ENCODE measurements around the gene BEX2. TPM values are rescaled to one million over a fixed set of nuclear protein-coding genes. Genes with fewer than 3 reads are reported as not detected.
A peak's percentile ranks its signal among the peaks of the same experiment; 100 is the strongest.
"Not testable (repeated sequence)": the region's sequence is repeated elsewhere in the genome, so short reads cannot be mapped to it uniquely, and the experiment has no call there.

The BEX2 gene
- total RNA-seq = 0.77 and 1.1 TPM in 2 replicates

GRCh38 chrX:103310555-103311398 is at the start of gene BEX2:
Gene BEX2 (minus strand): TSS chrX:103310990. CDS start chrX:103309976, 1,014 bp downstream.
- peak in 1 of 2 donors; percentile 28 for DNase-seq (ENCODE audit: low read depth in 2 of 2)

DNA sequence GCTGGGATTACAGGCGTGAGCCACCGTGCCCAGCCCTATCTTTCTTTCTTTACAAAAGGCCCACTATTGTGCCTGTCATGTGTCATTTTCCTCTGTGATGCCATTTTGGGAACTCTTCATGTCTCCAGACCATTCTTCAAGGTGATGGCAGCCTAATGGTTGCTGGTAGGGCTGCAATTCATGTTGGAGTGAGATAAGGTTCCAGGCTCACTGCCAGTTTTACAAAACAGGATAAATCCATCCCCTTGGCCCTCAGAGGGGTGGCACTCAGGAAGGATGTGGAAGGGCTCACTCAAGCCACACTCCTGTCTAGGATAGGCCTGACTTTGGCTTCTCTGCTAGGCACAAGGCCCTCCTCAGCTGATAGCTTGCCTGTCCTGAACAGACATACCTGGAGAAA is 49.3 kb upstream of the BEX2 start:
- peak in 1 of 2 donors; percentile 57 for DNase-seq (ENCODE audit: low read depth in 2 of 2)

- not testable (repeated sequence) for DNase-seq (ENCODE audit: low read depth in 2 of 2)
These were observed 48.8 kb upstream of the BEX2 start for GRCh38 chrX:103359605-103360004.

DNA sequence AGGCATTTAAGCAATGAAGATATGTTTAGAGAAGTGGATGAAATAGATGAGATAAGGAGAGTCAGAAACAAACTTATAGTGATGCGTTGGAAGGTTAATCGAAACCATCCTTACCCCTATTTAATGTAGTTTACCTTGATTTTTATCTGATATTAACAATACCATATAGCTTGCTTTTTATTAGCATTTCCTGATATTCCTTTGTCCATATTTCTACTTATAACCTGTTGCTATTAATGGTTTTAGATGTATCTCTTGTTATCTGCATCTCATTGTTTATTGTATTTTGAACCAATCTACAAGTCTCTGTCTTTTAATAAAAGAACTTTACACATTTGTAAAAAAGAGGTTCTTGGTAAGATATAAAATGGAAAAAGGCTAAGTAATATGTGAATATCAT is 47.1 kb upstream of the BEX2 start:
- no peak for DNase-seq (ENCODE audit: low read depth in 2 of 2)

GRCh38 chrX:103356858-103357257 is 46.1 kb upstream of the BEX2 start:
- peak in 1 of 2 donors; percentile 37 for DNase-seq (ENCODE audit: low read depth in 2 of 2)

DNA sequence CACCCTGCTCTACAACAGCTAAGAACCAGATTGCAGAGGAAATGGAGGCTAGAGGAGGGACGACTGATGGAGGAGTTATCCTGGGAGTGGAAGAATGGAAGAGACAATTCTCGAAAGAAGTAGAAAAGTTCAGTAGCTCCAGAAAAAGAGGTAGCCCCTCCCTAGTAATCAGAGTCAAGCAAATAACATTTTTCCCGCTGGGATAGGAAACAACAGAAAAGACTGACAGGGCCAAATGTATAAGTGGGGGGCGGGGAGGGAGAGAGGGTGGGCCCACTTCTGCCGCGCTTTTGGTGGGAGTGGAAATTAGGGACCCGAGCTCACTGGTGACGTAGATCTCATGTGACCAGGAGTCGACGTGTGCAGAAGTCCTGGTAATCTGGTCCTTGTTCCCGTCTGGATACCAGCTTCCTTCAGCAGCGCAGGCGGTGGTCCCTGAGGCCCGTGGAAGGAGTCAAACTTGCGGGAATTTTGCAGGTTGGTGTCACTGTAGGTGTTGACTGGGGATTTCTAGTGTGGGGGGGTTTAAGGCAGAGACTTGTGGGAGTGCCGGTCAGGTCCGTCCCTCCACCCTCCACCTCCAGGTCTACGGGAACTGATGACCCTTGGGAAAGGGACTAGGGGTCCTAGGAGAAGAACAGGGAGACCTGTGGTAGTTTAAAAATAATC is 45.5 kb upstream of the BEX2 start, which contains the start of gene TCEAL9:
Gene TCEAL9 (plus strand): TSS at position 377 of the 669 bp plus-strand sequence. CDS start 1,179 bp downstream, outside the sequence.
- DNase-seq (ENCODE audit: low read depth in 2 of 2) = peak; percentile 69 to 88

DNA sequence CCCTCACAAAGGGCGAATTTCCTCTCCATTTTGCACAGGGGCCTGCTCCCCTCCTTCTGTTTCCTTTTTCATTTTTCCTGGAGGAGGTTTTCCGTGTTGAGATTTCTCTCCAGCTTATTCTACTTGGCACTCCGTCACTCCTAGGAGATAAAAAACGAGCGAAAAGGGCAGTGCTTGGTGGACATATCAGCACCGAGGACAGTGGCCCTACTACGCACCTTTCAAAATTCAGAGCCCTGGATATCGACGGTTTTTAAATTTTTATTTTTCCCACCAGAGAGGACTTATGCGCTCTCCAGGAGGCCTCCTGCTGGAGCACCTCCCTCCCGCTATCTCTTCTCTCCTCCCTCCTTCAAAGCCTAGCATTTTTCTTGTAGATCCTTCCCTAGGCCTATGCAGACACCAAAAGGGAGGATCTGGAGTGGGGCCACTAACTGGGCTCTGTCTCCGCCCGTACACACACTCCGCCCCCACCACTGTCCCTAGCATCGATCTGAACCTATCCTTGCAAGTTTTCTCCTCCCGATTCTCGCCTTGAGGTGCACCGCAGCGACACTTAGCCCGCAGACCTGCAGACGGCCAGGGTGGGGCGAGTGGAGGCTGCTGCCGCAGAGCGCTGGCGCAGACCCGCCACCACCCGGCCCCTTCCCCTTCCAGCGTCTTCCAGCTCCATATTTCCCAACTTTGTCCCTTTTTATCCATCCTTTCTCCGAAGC is 37.0 kb upstream of the BEX2 start:
- no peak for DNase-seq (ENCODE audit: low read depth in 2 of 2)

GRCh38 chrX:103344606-103345005 is 33.8 kb upstream of the BEX2 start:
- peak in 1 of 2 donors; percentile 67 for DNase-seq (ENCODE audit: low read depth in 2 of 2)

GRCh38 chrX:103343105-103343504 is 32.3 kb upstream of the BEX2 start:
- DNase-seq (ENCODE audit: low read depth in 2 of 2) = peak; percentile 16 to 48

- DNase-seq (ENCODE audit: low read depth in 2 of 2) = no peak
These were observed 27.9 kb upstream of the BEX2 start for GRCh38 chrX:103338663-103339062.

GRCh38 chrX:103330681-103331288 is 20.0 kb upstream of the BEX2 start:
- peak in 1 of 2 donors; percentile 3 for DNase-seq (ENCODE audit: low read depth in 2 of 2)

- peak in 1 of 2 donors; percentile 9 for DNase-seq (ENCODE audit: low read depth in 2 of 2)
These were observed 19.2 kb upstream of the BEX2 start, which contains the start of gene TCEAL7 for GRCh38 chrX:103329991-103330390. Gene TCEAL7 (plus strand): TSS chrX:103330239. CDS start chrX:103331404, 1,165 bp downstream.

DNA sequence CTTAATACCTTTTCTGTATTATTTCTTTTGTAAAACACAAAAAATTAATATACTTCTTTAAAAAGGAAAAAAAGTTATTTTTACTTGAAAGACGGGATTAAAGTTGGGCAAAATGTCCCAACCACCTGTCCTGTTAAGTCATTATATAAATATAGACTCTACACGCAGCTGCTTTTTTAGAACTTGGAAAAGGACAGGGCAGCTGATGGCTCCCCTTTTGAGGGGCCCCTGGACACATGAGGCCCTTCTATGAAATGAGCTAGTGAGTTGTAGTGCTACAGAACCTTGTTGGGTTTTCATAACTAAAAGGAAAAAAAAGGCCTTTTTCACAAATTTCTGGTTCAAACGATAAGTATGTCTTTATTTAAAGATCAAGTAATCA is 600 bp upstream of the BEX2 start:
- DNase-seq (ENCODE audit: low read depth in 2 of 2) = no peak

- no peak for DNase-seq (ENCODE audit: low read depth in 2 of 2)
These were observed 783 bp downstream of the BEX2 start for GRCh38 chrX:103309860-103310554.

- DNase-seq (ENCODE audit: low read depth in 2 of 2) = not testable (repeated sequence)
These were observed 5.1 kb downstream of the BEX2 start for GRCh38 chrX:103305666-103306065.

GRCh38 chrX:103304705-103305104 is 6.1 kb downstream of the BEX2 start:
- DNase-seq (ENCODE audit: low read depth in 2 of 2) = no peak

GRCh38 chrX:103293118-103293517 is 17.7 kb downstream of the BEX2 start:
- DNase-seq (ENCODE audit: low read depth in 2 of 2) = no peak

DNA sequence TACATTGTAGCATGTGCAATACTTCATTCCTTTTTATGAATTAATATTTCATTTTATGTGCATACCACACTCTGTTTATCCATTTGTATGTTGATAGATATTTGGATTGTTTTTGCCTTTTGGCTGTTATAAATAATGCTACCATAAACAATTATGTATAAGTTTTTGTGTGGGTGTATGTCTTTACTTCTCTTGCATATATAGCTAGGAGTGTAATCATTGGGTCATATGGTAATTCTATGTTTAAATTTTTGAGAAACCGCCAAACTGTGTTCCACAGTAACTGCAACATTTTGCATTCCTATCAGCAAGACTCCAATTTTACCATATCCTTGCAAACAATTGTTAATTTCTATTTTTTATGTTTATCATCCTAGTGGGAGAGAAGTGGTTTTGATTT is 31.2 kb downstream of the BEX2 start:
- DNase-seq (ENCODE audit: low read depth in 2 of 2) = no peak

DNA sequence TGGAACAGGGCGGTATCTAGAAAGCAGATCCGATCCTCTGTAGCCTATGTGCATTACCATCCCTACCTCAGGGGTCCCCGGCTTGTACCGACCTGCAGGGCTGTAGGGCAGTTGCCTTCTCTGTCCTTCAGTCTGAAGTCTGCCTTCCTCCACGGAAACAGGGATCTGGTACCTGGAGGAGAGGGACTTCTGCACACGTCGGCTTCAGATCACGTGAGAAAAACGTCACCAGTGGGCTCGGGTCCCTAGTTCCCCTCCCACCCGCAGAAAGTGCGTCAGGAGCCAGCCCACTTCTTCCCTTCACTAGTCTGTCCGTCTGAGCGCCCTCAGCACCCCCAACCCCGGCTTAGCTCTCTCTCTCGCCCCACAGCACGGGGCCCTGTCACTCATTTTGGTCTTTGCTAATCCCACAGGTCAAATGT is 34.2 kb downstream of the BEX2 start, which contains the start of gene TCEAL5:
Gene TCEAL5 (minus strand): TSS at position 170 of the 422 bp plus-strand sequence. CDS start 2,187 bp downstream, outside the sequence.
- no peak for DNase-seq (ENCODE audit: low read depth in 2 of 2)

DNA sequence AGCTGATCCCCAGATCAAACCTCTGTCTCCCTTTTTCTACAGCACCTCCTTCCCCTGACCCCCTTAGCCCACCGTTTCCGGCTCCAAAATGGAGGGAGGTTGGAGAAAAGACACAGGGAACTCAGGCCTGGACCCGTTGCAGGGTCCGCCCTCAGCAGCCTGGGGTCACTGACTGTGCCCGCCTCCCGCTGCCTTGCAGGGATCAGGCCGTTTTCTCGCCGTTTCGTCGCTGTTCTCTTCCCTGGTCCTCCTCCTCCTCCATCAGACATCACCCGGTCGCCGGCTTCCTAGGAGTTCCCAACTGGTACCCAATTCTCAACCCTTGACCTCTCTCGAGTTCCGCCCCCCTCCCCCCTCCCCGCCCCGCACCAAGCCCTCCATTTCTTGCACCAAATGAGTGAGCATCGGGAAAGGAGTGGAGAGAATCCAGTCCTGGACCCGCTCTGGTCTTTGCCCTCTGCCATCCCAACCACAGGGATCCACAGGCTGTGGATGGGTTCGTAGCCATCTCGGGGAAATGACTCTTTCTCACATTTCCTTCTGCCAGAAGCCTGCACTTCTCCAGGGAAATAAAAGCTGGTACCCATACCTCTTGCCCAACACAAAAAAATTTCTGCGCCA is 34.7 kb downstream of the BEX2 start:
- DNase-seq (ENCODE audit: low read depth in 2 of 2) = no peak

Data from dermis microvascular lymphatic vessel endothelial cell (primary cell).